HG02870 (cell line): ENCODE data around the gene COX6B1.
"Not testable (repeated sequence)": the region's sequence is repeated elsewhere in the genome, so short reads cannot be mapped to it uniquely, and the experiment has no call there.

Source experiments
- ATAC-seq: cut with Tn5 transposase; IDR thresholded peaks from one replicate; pipeline ENCODE4 v1.9.1; 2021; ENCODE audit warnings: mild to moderate bottlenecking, moderate library complexity; ENCODE audit not compliant: unreplicated experiment

Gene COX6B1

GRCh38 chr19:35633727-35634440 lies 14.2 kb upstream of the COX6B1 start:
- ATAC-seq = no peak

DNA sequence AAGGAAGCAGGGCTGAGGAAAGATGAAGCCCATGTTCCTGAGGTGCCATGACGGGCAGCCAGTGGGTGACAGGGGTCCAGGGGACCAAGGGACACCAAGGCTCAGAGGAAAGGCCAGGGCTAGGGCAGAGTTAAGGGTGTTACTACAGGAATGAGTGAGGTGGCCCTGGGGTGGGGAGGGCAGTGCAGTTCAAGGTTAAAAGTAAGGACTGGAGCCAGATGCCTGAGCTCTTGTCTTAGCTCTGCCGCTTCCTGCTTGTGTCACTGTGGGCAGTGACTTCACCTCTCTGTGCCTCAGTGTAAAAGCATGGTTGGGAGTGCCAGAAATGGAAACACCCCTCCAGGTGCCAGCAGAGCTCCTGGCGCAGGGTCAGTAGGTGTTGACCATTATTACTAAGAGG lies 11.5 kb upstream of the COX6B1 start:
- ATAC-seq = no peak

GRCh38 chr19:35637165-35637564 lies 11.0 kb upstream of the COX6B1 start:
- no peak for ATAC-seq

- no peak for ATAC-seq
Observed at GRCh38 chr19:35639321-35639639, 8.8 kb upstream of the COX6B1 start.

DNA sequence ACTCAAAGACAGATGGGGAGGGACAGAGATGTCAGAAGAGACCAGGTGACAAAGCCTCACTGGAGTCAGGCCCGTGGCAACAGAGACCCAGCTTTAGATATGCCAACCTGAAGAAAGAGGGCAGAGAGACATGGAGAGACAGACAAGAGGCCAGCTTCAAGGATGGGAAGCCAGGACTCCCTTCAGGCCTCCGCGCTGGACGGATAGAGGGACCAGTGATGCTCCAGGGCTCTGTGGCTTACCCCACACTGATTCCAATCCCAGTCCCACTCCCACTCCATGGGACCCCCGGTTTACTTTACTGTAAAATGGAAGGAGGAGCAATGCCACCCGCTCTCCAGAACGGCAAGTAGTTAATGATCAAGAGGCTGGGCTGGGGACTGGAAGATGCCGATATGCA lies 8.3 kb upstream of the COX6B1 start:
- ATAC-seq = no peak

- no peak for ATAC-seq
Observed at GRCh38 chr19:35641515-35642151, 6.5 kb upstream of the COX6B1 start, which contains the start of gene ETV2. ETV2 (plus strand) TSS chr19:35641745; CDS start chr19:35642461, 716 bp downstream.

DNA sequence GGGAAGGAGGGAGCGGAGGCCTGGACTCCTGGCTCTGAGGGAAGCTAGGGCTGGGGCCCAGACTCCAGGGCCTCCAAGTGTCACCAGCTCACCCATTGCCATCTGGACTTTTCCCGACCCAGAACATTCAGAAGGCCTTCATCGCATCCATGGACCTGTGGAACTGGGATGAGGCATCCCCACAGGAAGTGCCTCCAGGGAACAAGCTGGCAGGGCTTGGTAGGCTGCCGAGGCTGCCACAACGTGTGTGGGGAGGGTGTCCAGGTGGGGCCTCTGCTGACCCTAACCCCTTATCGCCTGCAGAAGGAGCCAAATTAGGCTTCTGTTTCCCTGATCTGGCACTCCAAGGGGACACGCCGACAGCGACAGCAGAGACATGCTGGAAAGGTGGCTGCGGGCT lies 5.8 kb upstream of the COX6B1 start:
- ATAC-seq = no peak

DNA sequence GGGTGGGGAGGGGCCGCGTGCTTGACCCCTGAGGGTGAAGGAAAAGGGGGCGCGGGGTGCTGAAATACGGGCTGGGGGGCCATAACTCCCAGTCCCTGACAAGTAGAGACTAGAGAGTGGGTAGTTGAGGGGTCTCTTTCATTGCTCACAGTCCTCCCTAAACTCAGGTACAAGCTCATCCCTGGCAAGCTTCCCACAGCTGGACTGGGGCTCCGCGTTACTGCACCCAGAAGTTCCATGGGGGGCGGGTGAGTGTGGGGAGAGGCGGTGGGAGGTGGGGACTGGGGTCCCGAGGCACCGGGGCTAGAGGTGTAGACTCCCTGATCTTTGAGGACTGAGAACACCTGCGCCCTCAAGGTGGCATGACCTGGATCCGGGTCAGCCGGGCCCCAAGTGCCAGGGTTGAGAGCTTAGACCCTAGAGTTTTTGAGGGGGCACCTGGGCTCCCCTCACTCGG lies 5.3 kb upstream of the COX6B1 start:
- ATAC-seq = no peak

- peak; percentile 30 for ATAC-seq
Observed at GRCh38 chr19:35643255-35644205, 4.6 kb upstream of the COX6B1 start.

DNA sequence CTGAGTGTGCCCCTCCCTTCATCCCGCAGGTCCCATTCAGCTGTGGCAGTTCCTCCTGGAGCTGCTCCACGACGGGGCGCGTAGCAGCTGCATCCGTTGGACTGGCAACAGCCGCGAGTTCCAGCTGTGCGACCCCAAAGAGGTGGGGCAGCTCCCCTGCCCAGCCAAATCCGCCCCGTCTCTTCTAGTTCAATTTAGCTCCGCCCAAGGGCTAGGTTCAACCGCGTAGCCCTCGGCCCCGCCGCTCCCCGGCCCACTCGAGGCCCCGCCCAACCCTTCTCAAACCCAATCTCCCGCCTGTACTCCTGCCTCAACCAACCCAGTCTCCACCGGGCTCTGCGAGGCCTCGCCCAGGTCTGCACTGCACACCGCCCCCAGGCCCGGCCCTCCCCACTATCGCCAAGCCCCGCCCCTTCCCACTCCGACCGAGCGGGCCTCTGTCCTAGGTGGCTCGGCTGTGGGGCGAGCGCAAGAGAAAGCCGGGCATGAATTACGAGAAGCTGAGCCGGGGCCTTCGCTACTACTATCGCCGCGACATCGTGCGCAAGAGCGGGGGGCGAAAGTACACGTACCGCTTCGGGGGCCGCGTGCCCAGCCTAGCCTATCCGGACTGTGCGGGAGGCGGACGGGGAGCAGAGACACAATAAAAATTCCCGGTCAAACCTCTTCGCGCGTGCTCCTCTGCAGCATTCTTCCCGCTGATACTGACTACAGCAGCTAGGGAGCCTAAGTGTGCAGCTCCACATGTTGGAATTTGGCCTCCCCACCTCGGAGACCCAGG lies 3.7 kb upstream of the COX6B1 start:
- ATAC-seq = peak; percentile 68

GRCh38 chr19:35644987-35645679 lies 3.0 kb upstream of the COX6B1 start:
- ATAC-seq = no peak

- no peak for ATAC-seq
Observed at GRCh38 chr19:35645680-35646511, 2.2 kb upstream of the COX6B1 start.

DNA sequence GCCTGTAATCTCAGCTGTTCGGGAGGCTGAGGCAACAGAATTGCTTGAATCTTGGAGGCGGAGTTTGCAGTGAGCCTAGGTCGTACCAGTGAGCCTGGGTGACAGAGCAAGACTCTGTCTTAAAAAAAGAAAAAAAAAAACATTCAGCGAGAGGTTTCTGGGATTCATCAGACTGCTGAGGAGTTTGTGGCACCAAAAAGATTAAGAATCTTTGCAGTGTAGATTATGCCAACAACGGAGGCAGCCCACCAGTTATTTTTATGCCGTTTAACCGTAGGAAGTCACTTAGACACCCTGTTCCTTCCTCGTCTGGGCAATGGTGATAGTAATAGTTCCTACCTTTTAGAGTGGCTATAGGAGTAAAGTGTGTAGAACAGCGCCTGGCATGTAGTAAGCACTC lies 2.5 kb downstream of the COX6B1 start:
- no peak for ATAC-seq

GRCh38 chr19:35654828-35655227 lies 6.7 kb downstream of the COX6B1 start:
- ATAC-seq = not testable (repeated sequence)

DNA sequence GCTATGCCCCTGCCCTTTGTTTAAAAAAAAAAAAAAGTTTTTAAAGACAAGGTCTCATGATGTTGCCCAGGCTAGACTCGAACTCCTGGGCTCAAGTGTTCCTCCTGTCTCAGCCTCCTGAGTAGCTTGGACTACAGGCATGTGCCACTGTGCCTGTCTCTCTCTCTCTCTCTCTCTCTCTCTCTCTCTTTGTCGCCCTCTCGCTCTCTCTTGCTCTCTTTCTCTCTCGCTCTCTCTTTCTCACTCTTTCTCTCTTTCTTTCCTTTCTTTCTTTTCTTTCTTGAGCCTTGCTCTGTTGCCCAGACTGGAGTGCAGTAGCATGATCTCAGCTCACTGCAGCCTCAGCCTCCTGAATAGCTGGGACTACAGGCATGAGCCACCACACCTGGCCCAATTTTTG lies 7.5 kb downstream of the COX6B1 start:
- ATAC-seq = no peak

DNA sequence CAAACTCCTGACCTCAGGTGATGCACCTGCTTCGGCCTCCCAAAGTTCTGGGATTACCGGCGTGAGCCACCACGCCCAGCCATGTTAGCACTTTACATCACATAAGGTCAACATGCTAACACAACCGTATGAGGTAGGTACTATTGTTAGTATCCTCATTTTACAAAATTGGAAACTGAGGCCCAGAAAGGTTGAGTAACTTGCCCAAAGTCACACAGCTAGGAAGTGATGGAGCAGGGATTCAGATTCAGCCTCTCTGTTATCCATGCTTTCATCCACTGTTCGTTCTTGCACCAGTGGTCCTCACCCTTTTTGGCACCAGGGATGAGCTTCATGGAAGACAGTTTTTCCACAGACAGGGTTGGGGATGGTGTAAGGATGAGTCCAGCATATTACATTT lies 8.6 kb downstream of the COX6B1 start:
- no peak for ATAC-seq

GRCh38 chr19:35657904-35658700 lies 10.0 kb downstream of the COX6B1 start:
- ATAC-seq = no peak

DNA sequence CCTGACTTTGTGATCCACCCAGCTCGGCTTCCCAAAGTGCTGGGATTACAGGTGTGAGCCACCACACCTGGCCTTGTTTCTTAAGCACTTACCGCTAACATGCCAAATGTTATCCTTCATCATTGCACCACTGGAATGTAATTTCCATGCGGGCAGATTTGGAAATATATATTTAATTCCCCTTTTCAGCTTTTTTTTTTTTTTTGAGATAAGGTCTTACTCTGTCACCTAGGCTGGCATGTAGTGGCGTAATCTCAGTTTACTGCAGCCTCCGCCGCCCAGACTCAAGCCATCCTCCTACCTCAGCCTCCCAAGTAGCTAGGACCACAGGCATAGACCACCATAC lies 13.8 kb downstream of the COX6B1 start:
- no peak for ATAC-seq

DNA sequence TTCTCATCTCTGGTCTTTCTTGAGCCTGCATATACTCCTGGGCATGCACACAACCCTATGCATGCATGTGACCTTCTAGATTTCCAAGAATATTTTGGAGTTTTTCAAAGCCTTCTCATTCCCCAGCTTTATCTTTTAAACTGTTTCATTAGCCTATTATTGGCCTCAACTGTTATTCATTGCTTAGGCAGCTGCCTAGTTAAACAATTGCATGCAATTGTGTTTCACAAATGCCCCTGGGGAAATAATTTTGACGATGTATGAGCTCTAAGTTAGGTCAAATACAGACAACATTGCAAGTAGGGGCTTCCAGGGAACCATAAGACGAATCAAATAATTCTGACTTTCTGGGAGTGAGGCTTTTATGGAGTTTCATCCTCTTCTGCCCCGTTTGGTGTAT lies 15.9 kb downstream of the COX6B1 start:
- ATAC-seq = no peak
